B cell (primary cell): ENCODE measurements around the gene PAPOLB. TPM values are rescaled to one million over a fixed set of nuclear protein-coding genes. Genes with fewer than 3 reads are reported as not detected.

Experiments
- ATAC-seq: fragments of 200-7000 bp; cut with Tn5 transposase; one replicate; pipeline ENCODE4 v1.10.0; 2021; ENCODE audit warnings: low read depth, mild to moderate bottlenecking, moderate number of reproducible peaks, moderate library complexity
- CTCF ChIA-PET: fragments of 350-600 bp; sonication (Branson Sonifier 250); formaldehyde crosslinking; loops from one replicate; lab custom pipeline; 2021; ENCODE audit warnings: antibody characterized with exemption, inconsistent platforms; lab: Charles Lee
- POLR2A ChIA-PET: fragments of 350-600 bp; sonication (Branson Sonifier 250); formaldehyde crosslinking; loops from one replicate; lab custom pipeline; 2021; ENCODE audit warnings: antibody characterized with exemption; lab: Charles Lee
- DNase-seq: peaks from one replicate; pipeline ENCODE4 v3.0.0; 2013
- H2AFZ ChIP-seq: 2 replicates; pipeline ENCODE4 v1.6.1; 2012; ENCODE audit warnings: mild to moderate bottlenecking, low read depth, low read length; ENCODE audit not compliant: insufficient read depth, poor library complexity, severe bottlenecking
- H3K27ac ChIP-seq, 2 donors: 1 replicate in 1 of 2; 2 replicates in 1 of 2; pipeline ENCODE4 v1.5.1; 2012 to 2013; ENCODE audit warnings: low read length in 2 of 2, mild to moderate bottlenecking in 2 of 2, moderate library complexity in 1 of 2
- H3K27me3 ChIP-seq, 4 experiments: fragments of 200-600 bp in 1 of 4; sonication (generic) in 1 of 4; replicated peaks in 1 of 4; 1 replicate in 2 of 4; 2 replicates in 2 of 4; pipeline versions ENCODE4 v1.6.1 to v1.7.0; 2013 to 2016; ENCODE audit warnings: low read length in 3 of 4, mild to moderate bottlenecking in 2 of 4, mixed read lengths in 1 of 4, moderate library complexity in 1 of 4; ENCODE audit not compliant: insufficient read depth in 4 of 4, control insufficient read depth in 3 of 4; ENCODE audit errors: control extremely low read depth in 1 of 4
- H3K36me3 ChIP-seq, 2 experiments: replicated peaks in 1 of 2; 1 replicate in 1 of 2; 2 replicates in 1 of 2; pipeline versions ENCODE4 v1.6.1 to v1.7.1; 2013; ENCODE audit warnings: low read length in 1 of 2; ENCODE audit not compliant: insufficient read depth in 2 of 2, control insufficient read depth in 1 of 2; ENCODE audit errors: control extremely low read depth in 1 of 2, extremely low read depth in 1 of 2
- H3K4me1 ChIP-seq, 2 donors: fragments of 200-600 bp in 1 of 2; sonication (generic) in 1 of 2; 1 replicate in 1 of 2; 2 replicates in 1 of 2; pipeline versions ENCODE4 v1.5.1 to v1.6.1; 2013 to 2017; ENCODE audit warnings: low read length in 2 of 2; ENCODE audit not compliant: control insufficient read depth in 2 of 2, insufficient read depth in 2 of 2
- H3K4me2 ChIP-seq: replicated peaks from 2 replicates; pipeline ENCODE3; 2012; ENCODE audit warnings: mild to moderate bottlenecking, low read depth, low read length; ENCODE audit not compliant: poor library complexity, severe bottlenecking
- H3K4me3 ChIP-seq, 5 experiments: fragments of 200-600 bp in 1 of 5; sonication (generic) in 1 of 5; 1 replicate in 3 of 5; 2 replicates in 2 of 5; pipeline versions ENCODE4 v1.5.1 to v1.7.0; 2011 to 2016; ENCODE audit warnings: low read length in 4 of 5, mild to moderate bottlenecking in 4 of 5, low read depth in 2 of 5, control low read depth in 1 of 5, moderate library complexity in 1 of 5; ENCODE audit not compliant: insufficient read depth in 1 of 5; ENCODE audit errors: control extremely low read depth in 1 of 5, extremely low read depth in 1 of 5
- H3K79me2 ChIP-seq: fragments of 200-600 bp; sonication (generic); one replicate; pipeline ENCODE4 v1.6.0; 2016; ENCODE audit warnings: low read length; ENCODE audit not compliant: control insufficient read depth, insufficient read depth
- H3K9ac ChIP-seq: fragments of 200-600 bp; sonication (generic); 2 replicates; pipeline ENCODE4 v1.6.1; 2017; ENCODE audit warnings: mild to moderate bottlenecking, low read length, moderate library complexity
- H3K9me3 ChIP-seq, 3 donors: one replicate each; pipeline versions ENCODE4 v1.6.1 to v1.7.1; 2013; ENCODE audit warnings: low read length in 2 of 3; ENCODE audit not compliant: control insufficient read depth in 2 of 3, insufficient read depth in 1 of 3; ENCODE audit errors: control extremely low read depth in 1 of 3
- H4K20me1 ChIP-seq: 2 replicates; pipeline ENCODE4 v1.6.0; 2012; ENCODE audit warnings: mild to moderate bottlenecking, low read length; ENCODE audit not compliant: insufficient read depth, control insufficient read depth, poor library complexity, severe bottlenecking
- H3K27ac Mint-ChIP-seq: one replicate; pipeline ENCODE4 v1.8.0; 2021; ENCODE audit warnings: mixed read lengths
- H3K27me3 Mint-ChIP-seq: one replicate; pipeline ENCODE4 v1.8.0; 2021; ENCODE audit warnings: mixed read lengths
- H3K4me1 Mint-ChIP-seq: one replicate; pipeline ENCODE4 v1.8.0; 2021; ENCODE audit warnings: mixed read lengths
- H3K4me3 Mint-ChIP-seq: one replicate; pipeline ENCODE4 v1.8.0; 2021; ENCODE audit warnings: mixed read lengths
- H3K9me3 Mint-ChIP-seq: one replicate; pipeline ENCODE4 v1.8.0; 2022; ENCODE audit warnings: mixed read lengths; ENCODE audit not compliant: insufficient read depth
- CTCF ChIP-seq: fragments of 200-600 bp; IDR thresholded peaks from one replicate; pipeline ENCODE4 v1.8.0; 2022; ENCODE audit warnings: antibody characterized with exemption, mild to moderate bottlenecking
- EZH2 ChIP-seq: IDR thresholded peaks from 2 replicates; pipeline ENCODE4 v1.6.1; 2012; ENCODE audit warnings: borderline replicate concordance, low read depth, mild to moderate bottlenecking, moderate library complexity, low read length; ENCODE audit not compliant: insufficient read depth, poor library complexity, severe bottlenecking
- WGBS: methylation state at CpG from one replicate; pipeline ENCODE4 v1.1.5; 2013; ENCODE audit warnings: missing lambda C conversion rate; ENCODE audit not compliant: insufficient coverage; 5-methylcytosine and 5-hydroxymethylcytosine counted together
- intact Hi-C: fragments of 100-400 bp; cut with micrococcal nuclease; formaldehyde crosslinking; loops from one replicate; pipeline ENCODE4 v1.10.0; 2022
- polyA plus RNA-seq: library from polyadenylated mRNA; depleted of rRNA; stranded (reverse); fragments of >200 nt; gene quantifications from 2 replicates; pipeline ENCODE4 v1.2.3, GENCODE V29; 2012
- total RNA-seq, 2 donors: library from RNA; stranded (reverse); fragments of 120-200 nt in 1 of 2; gene quantifications; 1 replicate in 1 of 2; 2 replicates in 1 of 2; pipeline versions ENCODE4 v1.2.3 to v1.2.4, GENCODE V29; 2013 to 2022

The PAPOLB gene
- total and polyA plus RNA-seq, 2 donors (not counting 1 experiment from before 2014, with no cell fraction given) = not detected

- H3K4me3 ChIP-seq = no peak overlapping the region
- intact Hi-C loops = no loop called here
- DNase-seq (no peak), ATAC-seq (no peak)
- H3K79me2 ChIP-seq = no peaks in the 10 kb centered on the region
- H2AFZ ChIP-seq = no peak overlapping the region
- Mint-ChIP-seq H3K9me3 (no peaks in the 10 kb centered on the region), H3K27me3 (peaks cover 28% of the 10 kb centered on the region), H3K27ac (no peak overlapping the region), H3K4me3 (no peak overlapping the region), H3K4me1 (peaks cover 4% of the 10 kb centered on the region)
- H3K27me3 ChIP-seq = peaks cover 0 to 4% (median 0%) of the 10 kb centered on the region in 4 experiments
- ChIA-PET CTCF (no interaction called here), POLR2A (no interaction called here)
- no peaks in the 10 kb centered on the region for H3K36me3 ChIP-seq
- 31% methylated on average over 16 of the region's 18 CpGs for WGBS
- H3K4me1 ChIP-seq = no peaks in the 10 kb centered on the region
- H3K27ac ChIP-seq = no peak overlapping the region
- H4K20me1 ChIP-seq = no peaks in the 10 kb centered on the region
- H3K4me2 ChIP-seq = peak overlapping the region; percentile 13
- peaks cover 0 to 5% (median 0%) of the 10 kb centered on the region in 3 donors for H3K9me3 ChIP-seq
- TF ChIP-seq EZH2 = no peak
- no peak for TF ChIP-seq CTCF
- no peak overlapping the region for H3K9ac ChIP-seq
Observed at GRCh38 chr7:4845740-4846142, 16.1 kb downstream of the PAPOLB start.

GRCh38 chr7:4842319-4843064, 19.3 kb downstream of the PAPOLB start:
- POLR2A ChIA-PET = no interaction called here

More at GRCh38 chr7:4842319-4843064, 19.3 kb downstream of the PAPOLB start:
- TF ChIP-seq EZH2 = no peak
- no peak for TF ChIP-seq CTCF
- Histone ChIP-seq H3K4me2 (no peak overlapping the region), H3K4me1 (no peaks in the 10 kb centered on the region), H3K36me3 (no peaks in the 10 kb centered on the region), H4K20me1 (no peaks in the 10 kb centered on the region), H2AFZ (no peak overlapping the region), H3K79me2 (no peaks in the 10 kb centered on the region), H3K9me3 (no peaks in the 10 kb centered on the region), H3K27ac (no peak overlapping the region), H3K27me3 (peaks cover 0 to 4% (median 0%) of the 10 kb centered on the region in 4 experiments), H3K4me3 (no peak overlapping the region), H3K9ac (no peak overlapping the region)
- intact Hi-C loops = no loop called here
- CTCF ChIA-PET = no interaction called here
- Mint-ChIP-seq H3K27ac (no peak overlapping the region), H3K27me3 (peaks cover 24% of the 10 kb centered on the region), H3K4me1 (peaks cover 4% of the 10 kb centered on the region), H3K9me3 (no peaks in the 10 kb centered on the region), H3K4me3 (no peak overlapping the region)
- 92% methylated on average over 18 of the region's 22 CpGs for WGBS
- DNase-seq = no peak
- no peak for ATAC-seq
